GM20000 (cell line): ENCODE data around the gene SIX3.

Source experiments
- DNase-seq: peaks from one replicate; pipeline ENCODE4 v3.0.0; 2012; ENCODE audit warnings: low spot score
- CTCF ChIP-seq: IDR thresholded peaks from 2 replicates; pipeline ENCODE4 v1.5.1; 2012; ENCODE audit warnings: mild to moderate bottlenecking, control low read depth; ENCODE audit errors: extremely low read depth, missing control alignments

The SIX3 gene

GRCh38 chr2:44944952-44945612, 3.6 kb downstream of the SIX3 start:
- DNase-seq = no peak
- TF ChIP-seq CTCF = no peak

GRCh38 chr2:44945676-44946371, 4.3 kb downstream of the SIX3 start:
- no peak for DNase-seq
- TF ChIP-seq CTCF = no peak

GRCh38 chr2:44946372-44947027, 5.0 kb downstream of the SIX3 start:
- no peak for TF ChIP-seq CTCF
- no peak for DNase-seq

GRCh38 chr2:44947028-44947375, 5.5 kb downstream of the SIX3 start:
- no peak for TF ChIP-seq CTCF
- no peak for DNase-seq

- no peak for DNase-seq
- TF ChIP-seq CTCF = no peak
Observed at GRCh38 chr2:44948565-44949328, 7.2 kb downstream of the SIX3 start.

GRCh38 chr2:44949329-44950151, 8.0 kb downstream of the SIX3 start:
- no peak for TF ChIP-seq CTCF
- no peak for DNase-seq
